Measurements from ENCODE around the gene COG7.

GRCh38 chr16:23375643-23376042 lies 77.3 kb downstream of the COG7 start:
- TF ChIP-seq, protein P1, sequence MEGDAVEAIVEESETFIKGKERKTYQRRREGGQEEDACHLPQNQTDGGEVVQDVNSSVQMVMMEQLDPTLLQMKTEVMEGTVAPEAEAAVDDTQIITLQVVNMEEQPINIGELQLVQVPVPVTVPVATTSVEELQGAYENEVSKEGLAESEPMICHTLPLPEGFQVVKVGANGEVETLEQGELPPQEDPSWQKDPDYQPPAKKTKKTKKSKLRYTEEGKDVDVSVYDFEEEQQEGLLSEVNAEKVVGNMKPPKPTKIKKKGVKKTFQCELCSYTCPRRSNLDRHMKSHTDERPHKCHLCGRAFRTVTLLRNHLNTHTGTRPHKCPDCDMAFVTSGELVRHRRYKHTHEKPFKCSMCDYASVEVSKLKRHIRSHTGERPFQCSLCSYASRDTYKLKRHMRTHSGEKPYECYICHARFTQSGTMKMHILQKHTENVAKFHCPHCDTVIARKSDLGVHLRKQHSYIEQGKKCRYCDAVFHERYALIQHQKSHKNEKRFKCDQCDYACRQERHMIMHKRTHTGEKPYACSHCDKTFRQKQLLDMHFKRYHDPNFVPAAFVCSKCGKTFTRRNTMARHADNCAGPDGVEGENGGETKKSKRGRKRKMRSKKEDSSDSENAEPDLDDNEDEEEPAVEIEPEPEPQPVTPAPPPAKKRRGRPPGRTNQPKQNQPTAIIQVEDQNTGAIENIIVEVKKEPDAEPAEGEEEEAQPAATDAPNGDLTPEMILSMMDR (IDR thresholded peaks at IDR 0.05), result no peak
- TF ChIP-seq USF1 (CRISPR knock-in tag; IDR thresholded peaks at IDR 0.05) (no peak), FOXK1 (CRISPR knock-in tag; IDR thresholded peaks at IDR 0.05) (no peak), ZNF532 (CRISPR knock-in tag; IDR thresholded peaks at IDR 0.05; ENCODE audit: borderline replicate concordance) (no peak), SP1 (CRISPR knock-in tag; conservative IDR thresholded peaks at IDR 0.05) (no peak), NFE2L1 (CRISPR knock-in tag; IDR thresholded peaks at IDR 0.05) (no peak), ZNF219 (CRISPR knock-in tag; IDR thresholded peaks at IDR 0.05; ENCODE audit: borderline replicate concordance) (no peak), FOXP1 (CRISPR knock-in tag; IDR thresholded peaks at IDR 0.05; ENCODE audit: borderline replicate concordance) (no peak), JAZF1 (CRISPR knock-in tag; IDR thresholded peaks at IDR 0.05) (no peak), ZBTB43 (CRISPR knock-in tag; IDR thresholded peaks at IDR 0.05) (no peak), JUN (CRISPR knock-in tag; IDR thresholded peaks at IDR 0.05) (no peak)
- TF ChIP-seq, protein P2, sequence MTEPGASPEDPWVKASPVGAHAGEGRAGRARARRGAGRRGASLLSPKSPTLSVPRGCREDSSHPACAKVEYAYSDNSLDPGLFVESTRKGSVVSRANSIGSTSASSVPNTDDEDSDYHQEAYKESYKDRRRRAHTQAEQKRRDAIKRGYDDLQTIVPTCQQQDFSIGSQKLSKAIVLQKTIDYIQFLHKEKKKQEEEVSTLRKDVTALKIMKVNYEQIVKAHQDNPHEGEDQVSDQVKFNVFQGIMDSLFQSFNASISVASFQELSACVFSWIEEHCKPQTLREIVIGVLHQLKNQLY (CRISPR knock-in tag; IDR thresholded peaks at IDR 0.05), result no peak
- TF ChIP-seq, protein P3, sequence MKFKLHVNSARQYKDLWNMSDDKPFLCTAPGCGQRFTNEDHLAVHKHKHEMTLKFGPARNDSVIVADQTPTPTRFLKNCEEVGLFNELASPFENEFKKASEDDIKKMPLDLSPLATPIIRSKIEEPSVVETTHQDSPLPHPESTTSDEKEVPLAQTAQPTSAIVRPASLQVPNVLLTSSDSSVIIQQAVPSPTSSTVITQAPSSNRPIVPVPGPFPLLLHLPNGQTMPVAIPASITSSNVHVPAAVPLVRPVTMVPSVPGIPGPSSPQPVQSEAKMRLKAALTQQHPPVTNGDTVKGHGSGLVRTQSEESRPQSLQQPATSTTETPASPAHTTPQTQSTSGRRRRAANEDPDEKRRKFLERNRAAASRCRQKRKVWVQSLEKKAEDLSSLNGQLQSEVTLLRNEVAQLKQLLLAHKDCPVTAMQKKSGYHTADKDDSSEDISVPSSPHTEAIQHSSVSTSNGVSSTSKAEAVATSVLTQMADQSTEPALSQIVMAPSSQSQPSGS (CRISPR knock-in tag; IDR thresholded peaks at IDR 0.05; ENCODE audit: borderline replicate concordance, low read depth), result no peak
